ENCODE results near the gene HACD2. TPM values are rescaled to one million over a fixed set of nuclear protein-coding genes. Genes with fewer than 3 reads are reported as not detected.

The HACD2 gene
- total RNA-seq, 1 experiment from 2014 or later, result 43.0 TPM

DNA sequence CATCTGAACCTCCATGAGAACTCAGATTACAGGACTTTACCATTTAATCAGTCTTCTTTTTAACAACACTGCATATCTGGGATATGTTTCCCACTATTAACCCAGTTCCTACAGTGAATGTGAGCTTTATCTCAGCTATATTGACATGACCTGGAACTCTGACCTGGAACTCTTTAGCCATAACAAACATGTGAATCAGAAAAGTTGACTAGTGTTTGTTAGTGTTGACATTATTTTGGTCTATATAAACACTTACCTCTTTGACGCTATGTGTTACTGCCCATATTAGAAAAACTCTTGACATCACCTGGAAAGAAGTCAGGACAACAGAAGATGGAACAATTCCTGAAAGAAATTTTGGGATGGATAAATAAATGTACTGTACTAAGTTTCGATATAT is 56.7 kb downstream of the HACD2 start:
- TF ChIP-seq CBX3 (IDR thresholded peaks at IDR 0.05; ENCODE audit: low read depth), result no peak
- no peak for TF ChIP-seq SP1 (IDR thresholded peaks at IDR 0.05; ENCODE audit: low read depth)
- TF ChIP-seq ZNF274 (IDR thresholded peaks at IDR 0.05; ENCODE audit: low read depth, low read length), result no peak
- TF ChIP-seq EGR1 (IDR thresholded peaks at IDR 0.05; ENCODE audit: low read depth), result no peak
- TF ChIP-seq TCF7L2 (IDR thresholded peaks at IDR 0.05; ENCODE audit: borderline replicate concordance, extremely low read depth, insufficient read depth, insufficient read length), result no peak
- TF ChIP-seq, protein P1, sequence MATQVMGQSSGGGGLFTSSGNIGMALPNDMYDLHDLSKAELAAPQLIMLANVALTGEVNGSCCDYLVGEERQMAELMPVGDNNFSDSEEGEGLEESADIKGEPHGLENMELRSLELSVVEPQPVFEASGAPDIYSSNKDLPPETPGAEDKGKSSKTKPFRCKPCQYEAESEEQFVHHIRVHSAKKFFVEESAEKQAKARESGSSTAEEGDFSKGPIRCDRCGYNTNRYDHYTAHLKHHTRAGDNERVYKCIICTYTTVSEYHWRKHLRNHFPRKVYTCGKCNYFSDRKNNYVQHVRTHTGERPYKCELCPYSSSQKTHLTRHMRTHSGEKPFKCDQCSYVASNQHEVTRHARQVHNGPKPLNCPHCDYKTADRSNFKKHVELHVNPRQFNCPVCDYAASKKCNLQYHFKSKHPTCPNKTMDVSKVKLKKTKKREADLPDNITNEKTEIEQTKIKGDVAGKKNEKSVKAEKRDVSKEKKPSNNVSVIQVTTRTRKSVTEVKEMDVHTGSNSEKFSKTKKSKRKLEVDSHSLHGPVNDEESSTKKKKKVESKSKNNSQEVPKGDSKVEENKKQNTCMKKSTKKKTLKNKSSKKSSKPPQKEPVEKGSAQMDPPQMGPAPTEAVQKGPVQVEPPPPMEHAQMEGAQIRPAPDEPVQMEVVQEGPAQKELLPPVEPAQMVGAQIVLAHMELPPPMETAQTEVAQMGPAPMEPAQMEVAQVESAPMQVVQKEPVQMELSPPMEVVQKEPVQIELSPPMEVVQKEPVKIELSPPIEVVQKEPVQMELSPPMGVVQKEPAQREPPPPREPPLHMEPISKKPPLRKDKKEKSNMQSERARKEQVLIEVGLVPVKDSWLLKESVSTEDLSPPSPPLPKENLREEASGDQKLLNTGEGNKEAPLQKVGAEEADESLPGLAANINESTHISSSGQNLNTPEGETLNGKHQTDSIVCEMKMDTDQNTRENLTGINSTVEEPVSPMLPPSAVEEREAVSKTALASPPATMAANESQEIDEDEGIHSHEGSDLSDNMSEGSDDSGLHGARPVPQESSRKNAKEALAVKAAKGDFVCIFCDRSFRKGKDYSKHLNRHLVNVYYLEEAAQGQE (IDR thresholded peaks at IDR 0.05; ENCODE audit: low read depth), result no peak
- TF ChIP-seq JUND (IDR thresholded peaks at IDR 0.05), result no peak
- TF ChIP-seq, protein P2, sequence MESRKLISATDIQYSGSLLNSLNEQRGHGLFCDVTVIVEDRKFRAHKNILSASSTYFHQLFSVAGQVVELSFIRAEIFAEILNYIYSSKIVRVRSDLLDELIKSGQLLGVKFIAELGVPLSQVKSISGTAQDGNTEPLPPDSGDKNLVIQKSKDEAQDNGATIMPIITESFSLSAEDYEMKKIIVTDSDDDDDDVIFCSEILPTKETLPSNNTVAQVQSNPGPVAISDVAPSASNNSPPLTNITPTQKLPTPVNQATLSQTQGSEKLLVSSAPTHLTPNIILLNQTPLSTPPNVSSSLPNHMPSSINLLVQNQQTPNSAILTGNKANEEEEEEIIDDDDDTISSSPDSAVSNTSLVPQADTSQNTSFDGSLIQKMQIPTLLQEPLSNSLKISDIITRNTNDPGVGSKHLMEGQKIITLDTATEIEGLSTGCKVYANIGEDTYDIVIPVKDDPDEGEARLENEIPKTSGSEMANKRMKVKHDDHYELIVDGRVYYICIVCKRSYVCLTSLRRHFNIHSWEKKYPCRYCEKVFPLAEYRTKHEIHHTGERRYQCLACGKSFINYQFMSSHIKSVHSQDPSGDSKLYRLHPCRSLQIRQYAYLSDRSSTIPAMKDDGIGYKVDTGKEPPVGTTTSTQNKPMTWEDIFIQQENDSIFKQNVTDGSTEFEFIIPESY (IDR thresholded peaks at IDR 0.05; ENCODE audit: extremely low read depth, insufficient replicate concordance, low read length), result no peak
- TF ChIP-seq, protein P3, sequence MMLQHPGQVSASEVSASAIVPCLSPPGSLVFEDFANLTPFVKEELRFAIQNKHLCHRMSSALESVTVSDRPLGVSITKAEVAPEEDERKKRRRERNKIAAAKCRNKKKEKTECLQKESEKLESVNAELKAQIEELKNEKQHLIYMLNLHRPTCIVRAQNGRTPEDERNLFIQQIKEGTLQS (IDR thresholded peaks at IDR 0.05), result no peak
- no peak for TF ChIP-seq ZFX (IDR thresholded peaks at IDR 0.05)
- no peak for TF ChIP-seq ELF1 (IDR thresholded peaks at IDR 0.05; ENCODE audit: borderline replicate concordance, low read depth)
- H3K9me2 ChIP-seq (ENCODE audit: insufficient read depth), result no peaks in the 10 kb centered on the region
- intact Hi-C loops (cut with micrococcal nuclease), result no loop called here
- no peaks in the 10 kb centered on the region for H3K9me3 ChIP-seq (ENCODE audit: control insufficient read depth in 1 of 2, insufficient read depth in 1 of 2, low read depth in 1 of 2, low read length in 2 of 2)
- no peak overlapping the region for H3K9ac ChIP-seq (ENCODE audit: low read length)
- H2AFZ ChIP-seq (ENCODE audit: low read depth, low read length, poor library complexity, severe bottlenecking), result no peak overlapping the region
- POLR2A ChIA-PET, result no interaction called here
- DNase-seq (ENCODE audit: low read depth, low spot score), result no peak
- H3K4me3 ChIP-seq (replicated peaks in 1 of 2; ENCODE audit: low read depth in 1 of 2, low read length in 2 of 2), result no peak overlapping the region
- ATAC-seq, result no peak
- CTCF ChIA-PET, result no interaction called here
- H3K27ac ChIP-seq (ENCODE audit: low read depth, low read length), result no peak overlapping the region
- no TSS peak for BruUV-seq (replicated peaks)
- H4K20me1 ChIP-seq (ENCODE audit: insufficient read depth), result no peaks in the 10 kb centered on the region
- H3K36me3 ChIP-seq (ENCODE audit: control insufficient read depth in 1 of 2, insufficient read depth in 2 of 2, low read length in 2 of 2), result peaks cover 5 to 7% of the 10 kb centered on the region in 2 experiments; a peak in 2 of 4 replicates
- H3K4me1 ChIP-seq (ENCODE audit: control insufficient read depth in 1 of 2, insufficient read depth in 2 of 2, low read length in 2 of 2), result no peaks in the 10 kb centered on the region
- no peaks in the 10 kb centered on the region for H3K27me3 ChIP-seq (ENCODE audit: insufficient read depth, low read length)
- no peak overlapping the region for H3K4me2 ChIP-seq (ENCODE audit: low read length)
- RAD21 ChIA-PET (ENCODE audit: low non-redundant PET in 1 of 2, low total read pairs in 2 of 2, uncharacterized antibody in 2 of 2, unreplicated experiment in 2 of 2), result no interaction called here
- H3K79me2 ChIP-seq (ENCODE audit: insufficient read depth, low read length), result peaks cover 7% of the 10 kb centered on the region; the same call in 1 of the 2 replicates

Measured in HCT116 (cell line).